SK-N-SH (cell line): ENCODE measurements around the gene ADAMTS16. TPM values are rescaled to one million over a fixed set of nuclear protein-coding genes. Genes with fewer than 3 reads are reported as not detected.

Source experiments
- CTCF ChIA-PET: fragments of 300-600, 350-600 bp; formaldehyde crosslinking; extraction: SDS; loops from one replicate; lab custom pipeline; 2021; lab: Yijun Ruan, JAX
- POLR2A ChIA-PET: fragments of 350-600 bp; sonication (Branson Sonifier 250); formaldehyde crosslinking; extraction: SDS; loops from one replicate; lab custom pipeline; 2020; ENCODE audit warnings: antibody characterized with exemption, inconsistent platforms; lab: Yijun Ruan, JAX
- DNase-seq: peaks from one replicate; pipeline ENCODE4 v3.0.0; 2012
- H2AFZ ChIP-seq: fragments of 200-600 bp; sonication (generic); 2 replicates; pipeline ENCODE4 v1.8.1; 2016; ENCODE audit warnings: antibody characterized with exemption, mild to moderate bottlenecking, low read depth
- H3F3A ChIP-seq: fragments of 200-600 bp; sonication (generic); replicated peaks from 2 replicates; pipeline ENCODE3; 2016; ENCODE audit warnings: antibody characterized with exemption, mild to moderate bottlenecking; ENCODE audit not compliant: insufficient read depth
- H3K27ac ChIP-seq, 2 experiments: fragments of 200-500 bp in 1 of 2; fragments of 200-600 bp in 1 of 2; sonication (Bioruptor generic) in 1 of 2; sonication (generic), shearing (Covaris generic) in 1 of 2; 2 replicates each; pipeline versions ENCODE4 v1.5.1 to v1.6.1; 2014 to 2016; ENCODE audit warnings: low read depth in 2 of 2, inconsistent platforms in 1 of 2, low read length in 1 of 2, mild to moderate bottlenecking in 1 of 2, mixed read lengths in 1 of 2
- H3K27me3 ChIP-seq: fragments of 200-600 bp; sonication (generic), shearing (Covaris generic); 2 replicates; pipeline ENCODE4 v1.6.1; 2016; ENCODE audit warnings: mixed run types; ENCODE audit not compliant: insufficient read depth
- H3K36me3 ChIP-seq, 2 experiments: fragments of 200-500 bp in 1 of 2; fragments of 200-600 bp in 1 of 2; sonication (Bioruptor generic) in 1 of 2; sonication (generic) in 1 of 2; replicated peaks in 1 of 2; 2 replicates each; pipeline versions ENCODE3 to v1.5.1; 2014 to 2016; ENCODE audit warnings: low read length in 1 of 2, mild to moderate bottlenecking in 1 of 2; ENCODE audit not compliant: insufficient read depth in 2 of 2, control insufficient read depth in 1 of 2
- H3K4me1 ChIP-seq, 2 experiments: fragments of 200-500 bp in 1 of 2; fragments of 200-600 bp in 1 of 2; sonication (Bioruptor generic) in 1 of 2; sonication (generic), shearing (Covaris generic) in 1 of 2; 2 replicates each; pipeline versions ENCODE4 v1.5.1 to v1.6.1; 2014 to 2016; ENCODE audit warnings: low read depth in 1 of 2, low read length in 1 of 2, mixed run types in 1 of 2; ENCODE audit not compliant: insufficient read depth in 2 of 2, control insufficient read depth in 1 of 2
- H3K4me2 ChIP-seq: fragments of 200-600 bp; sonication (generic), shearing (Covaris generic); 2 replicates; pipeline ENCODE4 v1.6.1; 2017; ENCODE audit warnings: mixed run types
- H3K4me3 ChIP-seq, 2 experiments: fragments of 200-500 bp in 1 of 2; fragments of 200-600 bp in 1 of 2; sonication (Bioruptor generic) in 1 of 2; sonication (generic), shearing (Covaris generic) in 1 of 2; 2 replicates each; pipeline versions ENCODE4 v1.5.1 to v1.8.1; 2014 to 2016; ENCODE audit warnings: low read depth in 2 of 2, inconsistent platforms in 1 of 2, low read length in 1 of 2, mild to moderate bottlenecking in 1 of 2, mixed read lengths in 1 of 2, moderate library complexity in 1 of 2
- H3K79me2 ChIP-seq: fragments of 200-600 bp; sonication (generic); 2 replicates; pipeline ENCODE4 v1.8.1; 2017; ENCODE audit warnings: mild to moderate bottlenecking; ENCODE audit not compliant: insufficient read depth
- H3K9ac ChIP-seq: fragments of 200-600 bp; sonication (generic); 2 replicates; pipeline ENCODE4 v1.6.1; 2017; ENCODE audit warnings: mixed run types
- H3K9me2 ChIP-seq: fragments of 200-600 bp; sonication (generic); 2 replicates; pipeline ENCODE4 v1.6.1; 2017; ENCODE audit warnings: mixed run types
- H3K9me3 ChIP-seq: fragments of 200-600 bp; sonication (generic); 2 replicates; pipeline ENCODE4 v1.6.1; 2017; ENCODE audit warnings: mixed run types, mild to moderate bottlenecking, moderate library complexity
- H4K20me1 ChIP-seq: fragments of 200-600 bp; sonication (generic); 2 replicates; pipeline ENCODE4 v1.6.1; 2017; ENCODE audit warnings: mild to moderate bottlenecking, mixed run types; ENCODE audit not compliant: insufficient read depth
- CHD2 ChIP-seq: fragments of 150-350 bp; IDR thresholded peaks from 2 replicates; pipeline ENCODE4 v1.6.1; 2018; ENCODE audit warnings: low read length; ENCODE audit not compliant: partially characterized antibody
- EP300 ChIP-seq, 2 experiments: IDR thresholded peaks; 2 replicates each; pipeline versions ENCODE4 v1.4.0 to v1.6.1; 2012; ENCODE audit warnings: borderline replicate concordance in 1 of 2, low read depth in 1 of 2, low read length in 1 of 2
- FOSL2 ChIP-seq: IDR thresholded peaks from 2 replicates; pipeline ENCODE4 v1.4.0; 2012; ENCODE audit warnings: low read depth, mild to moderate bottlenecking, moderate library complexity, borderline replicate concordance
- FOXJ3 ChIP-seq: sonication (generic); formaldehyde crosslinking; IDR thresholded peaks from 2 replicates; pipeline ENCODE4 v1.5.1; 2020; ENCODE audit warnings: mild to moderate bottlenecking, missing genetic modification reagents
- GABPA ChIP-seq: IDR thresholded peaks from 2 replicates; pipeline ENCODE4 v1.4.0; 2012; ENCODE audit warnings: low read depth, mild to moderate bottlenecking
- GATA2 ChIP-seq: sonication (generic); formaldehyde crosslinking; IDR thresholded peaks from 2 replicates; pipeline ENCODE4 v1.5.0; 2020; ENCODE audit warnings: mild to moderate bottlenecking, missing genetic modification reagents
- MEF2A ChIP-seq: IDR thresholded peaks from 2 replicates; pipeline ENCODE4 v1.4.0; 2012; ENCODE audit warnings: low read depth, borderline replicate concordance
- MXI1 ChIP-seq: IDR thresholded peaks from 2 replicates; pipeline ENCODE4 v1.6.1; 2012; ENCODE audit warnings: mild to moderate bottlenecking, low read depth, low read length, improper control_type of control experiment
- NFIC ChIP-seq: IDR thresholded peaks from 2 replicates; pipeline ENCODE4 v1.4.0; 2012; ENCODE audit warnings: borderline replicate concordance
- NRF1 ChIP-seq: IDR thresholded peaks from 2 replicates; pipeline ENCODE4 v1.6.1; 2012; ENCODE audit warnings: low read depth, mild to moderate bottlenecking, low read length
- POLR2AphosphoS5 ChIP-seq: IDR thresholded peaks from 2 replicates; pipeline ENCODE4 v1.6.1; 2012; ENCODE audit warnings: low read depth, low read length
- RAD21 ChIP-seq: IDR thresholded peaks from 2 replicates; pipeline ENCODE4 v1.6.1; 2012; ENCODE audit warnings: mild to moderate bottlenecking, low read length
- RCOR1 ChIP-seq: fragments of 150-350 bp; IDR thresholded peaks from 2 replicates; pipeline ENCODE4 v1.6.1; 2017; ENCODE audit warnings: antibody characterized with exemption, low read length
- SMC3 ChIP-seq: IDR thresholded peaks from 2 replicates; pipeline ENCODE4 v1.6.1; 2012; ENCODE audit warnings: low read depth, low read length, improper control_type of control experiment
- YY1 ChIP-seq: IDR thresholded peaks from 2 replicates; pipeline ENCODE4 v1.4.0; 2012; ENCODE audit warnings: low read depth, mild to moderate bottlenecking
- WGBS: methylation state at CpG from one replicate; pipeline ENCODE4 v1.1.6; 2017; ENCODE audit warnings: low lambda C conversion rate; 5-methylcytosine and 5-hydroxymethylcytosine counted together
- polyA plus RNA-seq, 3 experiments: library from polyadenylated mRNA; depleted of rRNA; stranded (reverse); fragments of >200 nt; gene quantifications; 2 replicates each; pipeline ENCODE4 v1.2.3, GENCODE V29; 2012
- TF ChIP-seq, protein P1 (sequence below): fragments of 150-350 bp; IDR thresholded peaks from 2 replicates; pipeline ENCODE4 v1.6.1; 2016; ENCODE audit warnings: mild to moderate bottlenecking, low read depth, low read length
- TF ChIP-seq, protein P2 (sequence below): IDR thresholded peaks from 2 replicates; pipeline ENCODE4; 2012
- TF ChIP-seq, protein P3 (sequence below): IDR thresholded peaks from 2 replicates; pipeline ENCODE4 v1.4.0; 2012; ENCODE audit warnings: low read depth
- TF ChIP-seq, protein P4 (sequence below): IDR thresholded peaks from 2 replicates; pipeline ENCODE4 v1.6.1; 2012; ENCODE audit warnings: mild to moderate bottlenecking, low read depth, low read length, moderate library complexity
- TF ChIP-seq, protein P5 (sequence below): IDR thresholded peaks from 2 replicates; pipeline ENCODE4 v1.4.0; 2012; ENCODE audit warnings: low read depth, borderline replicate concordance

The ADAMTS16 gene
- polyA plus RNA-seq, 1 of the 3 experiments (the other 2 are of a cell fraction) = not detected

DNA sequence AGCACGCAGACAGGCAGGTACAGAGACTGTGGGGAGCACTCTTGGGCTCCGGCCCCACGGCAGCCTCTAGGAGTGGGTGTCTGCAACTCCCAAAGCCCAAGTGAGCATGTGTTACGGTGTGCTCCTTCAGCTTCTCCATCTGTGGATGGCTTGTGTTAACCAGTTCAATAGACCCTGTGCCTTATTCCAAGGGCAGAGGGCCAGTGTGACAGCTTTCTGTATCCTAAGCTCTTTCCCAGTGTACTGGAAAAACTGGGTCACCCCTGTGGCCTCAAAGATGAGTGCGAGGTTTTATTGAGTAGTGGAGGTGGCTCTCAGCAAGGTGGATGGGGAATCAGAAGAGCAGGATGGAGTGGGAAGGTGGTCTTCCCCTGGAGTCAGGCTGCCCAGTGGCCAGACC, 78.3 kb downstream of the ADAMTS16 start:
- POLR2A ChIA-PET = no interaction called here

DNA sequence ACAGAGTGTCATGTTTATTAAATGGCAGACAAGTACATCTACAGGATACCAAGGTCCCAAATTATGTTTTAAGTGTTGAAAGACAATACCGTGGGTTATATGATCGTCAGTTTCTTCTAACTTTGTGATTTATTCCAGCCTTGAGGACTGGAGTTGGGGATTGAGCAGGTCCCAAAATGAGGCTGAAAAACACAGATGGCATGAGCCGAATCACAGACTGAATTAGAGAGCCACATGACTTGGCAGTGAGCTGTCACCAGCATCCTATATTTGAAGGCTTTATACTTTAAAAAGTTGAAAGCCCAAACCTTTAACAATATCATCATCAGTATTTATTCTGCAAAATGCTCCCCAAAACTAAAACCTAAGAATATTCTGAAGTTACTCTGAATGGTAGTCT, 79.4 kb downstream of the ADAMTS16 start:
- H3K4me1 ChIP-seq = no peaks in the 10 kb centered on the region; a peak in 1 of 4 replicates
- H3K9ac ChIP-seq = no peak overlapping the region
- no peak overlapping the region for H3K4me3 ChIP-seq
- no peak overlapping the region for H3K4me2 ChIP-seq
- ChIA-PET CTCF (no interaction called here), POLR2A (no interaction called here)
- no peaks in the 10 kb centered on the region for H3F3A ChIP-seq
- no peaks in the 10 kb centered on the region for H3K27me3 ChIP-seq
- TF ChIP-seq EP300 (IDR thresholded peaks at IDR 0.05; ENCODE audit: borderline replicate concordance in 1 of 2, low read depth in 1 of 2, low read length in 1 of 2) (no peak), CHD2 (no peak), RAD21 (no peak), NFIC (no peak), RCOR1 (no peak), YY1 (no peak), GATA2 (CRISPR knock-in tag) (no peak), FOSL2 (no peak), POLR2AphosphoS5 (no peak), SMC3 (no peak), MEF2A (no peak), GABPA (no peak)
- TF ChIP-seq, protein P1, sequence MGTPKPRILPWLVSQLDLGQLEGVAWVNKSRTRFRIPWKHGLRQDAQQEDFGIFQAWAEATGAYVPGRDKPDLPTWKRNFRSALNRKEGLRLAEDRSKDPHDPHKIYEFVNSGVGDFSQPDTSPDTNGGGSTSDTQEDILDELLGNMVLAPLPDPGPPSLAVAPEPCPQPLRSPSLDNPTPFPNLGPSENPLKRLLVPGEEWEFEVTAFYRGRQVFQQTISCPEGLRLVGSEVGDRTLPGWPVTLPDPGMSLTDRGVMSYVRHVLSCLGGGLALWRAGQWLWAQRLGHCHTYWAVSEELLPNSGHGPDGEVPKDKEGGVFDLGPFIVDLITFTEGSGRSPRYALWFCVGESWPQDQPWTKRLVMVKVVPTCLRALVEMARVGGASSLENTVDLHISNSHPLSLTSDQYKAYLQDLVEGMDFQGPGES = no peak
- TF ChIP-seq, protein P2, sequence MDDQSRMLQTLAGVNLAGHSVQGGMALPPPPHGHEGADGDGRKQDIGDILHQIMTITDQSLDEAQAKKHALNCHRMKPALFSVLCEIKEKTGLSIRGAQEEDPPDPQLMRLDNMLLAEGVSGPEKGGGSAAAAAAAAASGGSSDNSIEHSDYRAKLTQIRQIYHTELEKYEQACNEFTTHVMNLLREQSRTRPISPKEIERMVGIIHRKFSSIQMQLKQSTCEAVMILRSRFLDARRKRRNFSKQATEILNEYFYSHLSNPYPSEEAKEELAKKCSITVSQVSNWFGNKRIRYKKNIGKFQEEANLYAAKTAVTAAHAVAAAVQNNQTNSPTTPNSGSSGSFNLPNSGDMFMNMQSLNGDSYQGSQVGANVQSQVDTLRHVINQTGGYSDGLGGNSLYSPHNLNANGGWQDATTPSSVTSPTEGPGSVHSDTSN = no peak
- TF ChIP-seq, protein P3, sequence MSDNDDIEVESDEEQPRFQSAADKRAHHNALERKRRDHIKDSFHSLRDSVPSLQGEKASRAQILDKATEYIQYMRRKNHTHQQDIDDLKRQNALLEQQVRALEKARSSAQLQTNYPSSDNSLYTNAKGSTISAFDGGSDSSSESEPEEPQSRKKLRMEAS = no peak
- TF ChIP-seq, protein P4, sequence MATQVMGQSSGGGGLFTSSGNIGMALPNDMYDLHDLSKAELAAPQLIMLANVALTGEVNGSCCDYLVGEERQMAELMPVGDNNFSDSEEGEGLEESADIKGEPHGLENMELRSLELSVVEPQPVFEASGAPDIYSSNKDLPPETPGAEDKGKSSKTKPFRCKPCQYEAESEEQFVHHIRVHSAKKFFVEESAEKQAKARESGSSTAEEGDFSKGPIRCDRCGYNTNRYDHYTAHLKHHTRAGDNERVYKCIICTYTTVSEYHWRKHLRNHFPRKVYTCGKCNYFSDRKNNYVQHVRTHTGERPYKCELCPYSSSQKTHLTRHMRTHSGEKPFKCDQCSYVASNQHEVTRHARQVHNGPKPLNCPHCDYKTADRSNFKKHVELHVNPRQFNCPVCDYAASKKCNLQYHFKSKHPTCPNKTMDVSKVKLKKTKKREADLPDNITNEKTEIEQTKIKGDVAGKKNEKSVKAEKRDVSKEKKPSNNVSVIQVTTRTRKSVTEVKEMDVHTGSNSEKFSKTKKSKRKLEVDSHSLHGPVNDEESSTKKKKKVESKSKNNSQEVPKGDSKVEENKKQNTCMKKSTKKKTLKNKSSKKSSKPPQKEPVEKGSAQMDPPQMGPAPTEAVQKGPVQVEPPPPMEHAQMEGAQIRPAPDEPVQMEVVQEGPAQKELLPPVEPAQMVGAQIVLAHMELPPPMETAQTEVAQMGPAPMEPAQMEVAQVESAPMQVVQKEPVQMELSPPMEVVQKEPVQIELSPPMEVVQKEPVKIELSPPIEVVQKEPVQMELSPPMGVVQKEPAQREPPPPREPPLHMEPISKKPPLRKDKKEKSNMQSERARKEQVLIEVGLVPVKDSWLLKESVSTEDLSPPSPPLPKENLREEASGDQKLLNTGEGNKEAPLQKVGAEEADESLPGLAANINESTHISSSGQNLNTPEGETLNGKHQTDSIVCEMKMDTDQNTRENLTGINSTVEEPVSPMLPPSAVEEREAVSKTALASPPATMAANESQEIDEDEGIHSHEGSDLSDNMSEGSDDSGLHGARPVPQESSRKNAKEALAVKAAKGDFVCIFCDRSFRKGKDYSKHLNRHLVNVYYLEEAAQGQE = no peak
- TF ChIP-seq, protein P5, sequence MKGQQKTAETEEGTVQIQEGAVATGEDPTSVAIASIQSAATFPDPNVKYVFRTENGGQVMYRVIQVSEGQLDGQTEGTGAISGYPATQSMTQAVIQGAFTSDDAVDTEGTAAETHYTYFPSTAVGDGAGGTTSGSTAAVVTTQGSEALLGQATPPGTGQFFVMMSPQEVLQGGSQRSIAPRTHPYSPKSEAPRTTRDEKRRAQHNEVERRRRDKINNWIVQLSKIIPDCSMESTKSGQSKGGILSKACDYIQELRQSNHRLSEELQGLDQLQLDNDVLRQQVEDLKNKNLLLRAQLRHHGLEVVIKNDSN = no peak
- H3K36me3 ChIP-seq = no peaks in the 10 kb centered on the region
- H2AFZ ChIP-seq = no peak overlapping the region
- H4K20me1 ChIP-seq = no peaks in the 10 kb centered on the region
- H3K9me3 ChIP-seq = no peaks in the 10 kb centered on the region
- no peaks in the 10 kb centered on the region for H3K9me2 ChIP-seq
- H3K79me2 ChIP-seq = no peaks in the 10 kb centered on the region
- no peak overlapping the region for H3K27ac ChIP-seq
- WGBS = 74% methylated on average over 3 of the region's 3 CpGs
- DNase-seq = no peak

More for the DNA sequence above, 78.3 kb downstream of the ADAMTS16 start:
- no peak for TF ChIP-seq NRF1
- TF ChIP-seq MXI1 = no peak
- no peak for TF ChIP-seq FOXJ3 (CRISPR knock-in tag)
- H3K4me3 ChIP-seq = no peak overlapping the region
- H3F3A ChIP-seq = no peaks in the 10 kb centered on the region
- CTCF ChIA-PET = no interaction called here
- no peaks in the 10 kb centered on the region for H4K20me1 ChIP-seq
- no peaks in the 10 kb centered on the region for H3K79me2 ChIP-seq
- no peak overlapping the region for H2AFZ ChIP-seq
- no peak overlapping the region for H3K4me2 ChIP-seq
- no peaks in the 10 kb centered on the region; a peak in 1 of 4 replicates for H3K4me1 ChIP-seq
- no peaks in the 10 kb centered on the region for H3K36me3 ChIP-seq
- 64% methylated on average over 5 of the region's 5 CpGs for WGBS
- DNase-seq = no peak
- no peak overlapping the region for H3K27ac ChIP-seq
- H3K27me3 ChIP-seq = no peaks in the 10 kb centered on the region
- no peaks in the 10 kb centered on the region for H3K9me2 ChIP-seq
- no peaks in the 10 kb centered on the region for H3K9me3 ChIP-seq
- no peak overlapping the region for H3K9ac ChIP-seq
